ENCODE data around the gene TSPAN12. TPM values are rescaled to one million over a fixed set of nuclear protein-coding genes. Genes with fewer than 3 reads are reported as not detected.

Gene TSPAN12
- total and polyA plus RNA-seq, 2 of the 8 experiments (the other 6 are each of a cell fraction or from before 2014, with no cell fraction given): 6.1 to 17.9 TPM

DNA sequence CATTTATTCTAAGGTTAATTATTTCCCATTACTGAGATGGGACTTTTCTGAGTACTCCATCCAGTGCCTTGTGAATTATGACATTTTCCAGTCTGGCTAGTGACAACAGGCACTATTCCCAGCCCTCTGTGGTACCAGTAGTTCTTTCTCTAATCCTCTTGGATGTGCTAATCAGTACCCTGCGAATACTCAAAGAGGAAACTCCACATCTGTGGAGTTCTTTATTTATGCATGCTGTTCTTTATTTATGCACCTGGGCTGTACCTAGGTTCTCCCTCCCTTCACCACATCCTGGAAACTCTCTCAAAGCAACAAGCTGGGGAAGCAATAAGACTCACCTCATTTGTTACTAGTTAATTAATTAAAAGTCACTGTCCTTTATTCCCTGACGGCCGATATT lies 83.5 kb downstream of the TSPAN12 start:
- Histone ChIP-seq H2BK12ac (ENCODE audit: low read depth, low read length) (no peak overlapping the region), H3K4ac (replicated peaks; ENCODE audit: insufficient read length, low read depth, low read length) (no peak overlapping the region), H3K9me3 (ENCODE audit: insufficient read depth in 2 of 2, low read depth in 1 of 2, low read length in 1 of 2) (no peaks in the 10 kb centered on the region), H2BK120ac (replicated peaks; ENCODE audit: low read depth, low read length) (no peak overlapping the region), H3K4me3 (ENCODE audit: extremely low read depth in 1 of 4, insufficient read depth in 2 of 4, low read depth in 3 of 4, low read length in 4 of 4) (no peak overlapping the region), H3K23ac (ENCODE audit: insufficient read length) (no peak overlapping the region), H3K14ac (ENCODE audit: insufficient read length) (no peak overlapping the region), H2AK5ac (ENCODE audit: low read depth, low read length) (no peak overlapping the region), H3K79me1 (ENCODE audit: low read depth, low read length) (no peaks in the 10 kb centered on the region), H3K79me2 (ENCODE audit: control insufficient read depth in 1 of 2, insufficient read depth in 2 of 2, low read length in 2 of 2) (no peaks in the 10 kb centered on the region), H3K9ac (replicated peaks in 1 of 4; ENCODE audit: extremely low read depth in 1 of 4, low read depth in 3 of 4, low read length in 3 of 4) (no peak overlapping the region), H3K27ac (ENCODE audit: low read depth, low read length) (no peak overlapping the region), H3K56ac (replicated peaks; ENCODE audit: insufficient read length, low read depth, low read length) (no peak overlapping the region), H3K4me1 (replicated peaks in 1 of 4; ENCODE audit: control insufficient read depth in 3 of 4, insufficient read depth in 4 of 4, low read length in 3 of 4) (no peaks in the 10 kb centered on the region; a peak in 1 of 7 replicates), H2AFZ (ENCODE audit: low read length) (no peak overlapping the region), H4K8ac (ENCODE audit: extremely low read depth, insufficient read depth, low read length) (no peak overlapping the region), H2BK20ac (ENCODE audit: low read length) (no peak overlapping the region), H2BK15ac (ENCODE audit: low read length) (no peak overlapping the region), H3K23me2 (ENCODE audit: low read depth, low read length) (no peaks in the 10 kb centered on the region; the same call in 1 of the 2 replicates), H2BK5ac (ENCODE audit: low read depth, low read length) (no peak overlapping the region), H4K91ac (replicated peaks; ENCODE audit: insufficient read length, low read length) (no peak overlapping the region), H3K36me3 (ENCODE audit: control insufficient read depth in 2 of 4, insufficient read depth in 4 of 4, low read length in 3 of 4) (no peaks in the 10 kb centered on the region), H4K20me1 (replicated peaks in 1 of 2; ENCODE audit: control insufficient read depth in 1 of 2, insufficient read depth in 2 of 2, low read length in 2 of 2) (no peaks in the 10 kb centered on the region), H4K5ac (ENCODE audit: insufficient read length, low read depth, low read length) (no peak overlapping the region), H3K18ac (ENCODE audit: extremely low read depth, low read length) (no peak overlapping the region), H3K27me3 (replicated peaks in 1 of 4; ENCODE audit: control insufficient read depth in 3 of 4, extremely low read depth in 1 of 4, insufficient read depth in 3 of 4, low read length in 3 of 4) (no peaks in the 10 kb centered on the region), H3K4me2 (ENCODE audit: insufficient read depth in 1 of 2, low read depth in 2 of 2, low read length in 2 of 2) (no peak overlapping the region)
- CTCF ChIA-PET (ENCODE audit: partially characterized antibody): interaction anchor here (1.4 kb wide), 1 partner anchor 18 kb away, joined by 3 read pairs; no protein-coding TSS in a partner anchor
- POLR2A ChIA-PET (ENCODE audit: partially characterized antibody): interaction anchor here (1.4 kb wide), 1 partner anchor 32 kb away, joined by 4 read pairs; no protein-coding TSS in a partner anchor
- DNase-seq (ENCODE audit: low read depth in 1 of 2, low spot score in 2 of 2) (no peak), FAIRE-seq (peak; percentile 60)
- TF ChIP-seq CBX5 (IDR thresholded peaks at IDR 0.05; ENCODE audit: low read depth, low read length) (no peak), KDM1A (IDR thresholded peaks at IDR 0.05; ENCODE audit: borderline replicate concordance, low read length) (no peak), BCL11A (IDR thresholded peaks at IDR 0.05; ENCODE audit: low read depth in 2 of 2, low read length in 2 of 2) (peak in 1 of 2 experiments; percentile 35), TCF12 (IDR thresholded peaks at IDR 0.05; ENCODE audit: low read depth, low read length) (0 out of 2 replicates have a peak, but pooled peaks have one; percentile 64), SIN3A (conservative IDR thresholded peaks at IDR 0.05 in 1 of 2, IDR thresholded peaks at IDR 0.05 in 1 of 2; ENCODE audit: low read depth in 1 of 2, low read length in 2 of 2) (no peak), CHD2 (IDR thresholded peaks at IDR 0.05; ENCODE audit: low read length) (no peak), NRF1 (IDR thresholded peaks at IDR 0.05; ENCODE audit: low read depth, low read length) (no peak), TBP (IDR thresholded peaks at IDR 0.05; ENCODE audit: low read depth, low read length) (no peak), EGR1 (IDR thresholded peaks at IDR 0.05; ENCODE audit: borderline replicate concordance, low read depth, low read length) (no peak), EP300 (IDR thresholded peaks at IDR 0.05; ENCODE audit: borderline replicate concordance in 1 of 2, low read depth in 2 of 2, low read length in 2 of 2) (peak in 1 of 2 experiments; percentile 35; a peak in 1 of 3 replicates), HDAC6 (IDR thresholded peaks at IDR 0.05; ENCODE audit: low read depth, low read length) (no peak), SP4 (IDR thresholded peaks at IDR 0.05; ENCODE audit: low read length) (no peak), CREB1 (IDR thresholded peaks at IDR 0.05) (no peak), GABPA (IDR thresholded peaks at IDR 0.05; ENCODE audit: borderline replicate concordance, insufficient read depth, low read length) (no peak)
- 29% methylated on average over 3 of the region's 3 CpGs; no CpG with 5 or more reads in 1 of the 2 experiments for WGBS, 2 experiments (ENCODE audit: extremely low coverage in 1 of 2, insufficient coverage in 1 of 2, insufficient read length in 1 of 2, insufficient replicate concordance in 2 of 2, low coverage in 1 of 2, low lambda C conversion rate in 2 of 2, missing lambda C conversion rate in 1 of 2)

All from H1 (cell line).